HG03575 (cell line): ENCODE measurements around the gene ST6GALNAC3.

Source experiments
- ATAC-seq: cut with Tn5 transposase; IDR thresholded peaks from one replicate; pipeline ENCODE4 v1.9.1; 2021; ENCODE audit not compliant: unreplicated experiment, insufficient number of reproducible peaks, low FRiP score; ENCODE audit errors: extremely low read depth

Gene ST6GALNAC3

GRCh38 chr1:76343356-76343755, 268.8 kb downstream of the ST6GALNAC3 start:
- ATAC-seq = no peak

DNA sequence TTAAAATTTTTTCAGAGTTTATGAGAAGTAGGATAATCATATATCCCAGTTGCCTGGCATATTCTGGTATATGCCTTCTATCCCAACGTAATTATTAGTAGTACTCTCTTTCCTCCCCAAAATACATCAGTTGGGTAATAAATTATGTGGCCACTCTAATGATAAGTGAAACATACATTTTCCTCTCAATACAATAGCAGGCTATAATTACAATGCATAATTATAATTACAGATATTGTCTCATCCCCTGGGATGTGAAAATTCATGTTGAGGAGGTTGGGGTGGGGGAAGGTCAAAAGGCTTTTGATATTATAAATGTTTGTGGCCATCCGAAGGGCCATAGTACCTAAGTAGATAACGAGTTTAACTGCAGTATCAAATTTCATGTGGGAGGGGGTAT, 277.1 kb downstream of the ST6GALNAC3 start:
- no peak for ATAC-seq

- ATAC-seq = no peak
These were observed 278.3 kb downstream of the ST6GALNAC3 start for GRCh38 chr1:76352741-76353435.

- ATAC-seq = no peak
These were observed 279.7 kb downstream of the ST6GALNAC3 start for GRCh38 chr1:76354236-76354635.

GRCh38 chr1:76366726-76367125, 292.2 kb downstream of the ST6GALNAC3 start:
- no peak for ATAC-seq

GRCh38 chr1:76371941-76372340, 297.4 kb downstream of the ST6GALNAC3 start:
- ATAC-seq = no peak

DNA sequence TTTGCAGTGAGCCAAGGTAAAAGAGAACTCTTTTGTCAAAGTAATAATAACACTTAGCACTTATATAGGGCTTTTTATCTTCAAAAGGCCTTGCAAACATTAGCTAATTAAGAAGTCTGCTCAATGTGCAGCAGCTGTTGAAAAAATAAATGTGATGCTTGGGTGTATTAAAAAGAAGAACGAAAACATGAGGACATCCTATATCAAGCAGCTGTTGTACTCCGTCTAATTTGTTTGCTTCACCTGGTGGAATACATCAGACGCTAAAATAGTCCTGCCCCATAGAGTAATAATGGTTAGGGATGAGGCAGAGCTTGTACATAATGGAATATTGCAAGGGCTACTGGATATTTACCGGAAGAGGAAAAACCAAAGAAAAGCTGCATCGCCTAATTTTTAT, 299.5 kb downstream of the ST6GALNAC3 start:
- no peak for ATAC-seq

GRCh38 chr1:76377247-76377646, 302.7 kb downstream of the ST6GALNAC3 start:
- no peak for ATAC-seq

- ATAC-seq = no peak
These were observed 305.0 kb downstream of the ST6GALNAC3 start for GRCh38 chr1:76379506-76379905.

- no peak for ATAC-seq
These were observed 307.0 kb downstream of the ST6GALNAC3 start for GRCh38 chr1:76381450-76382097.

DNA sequence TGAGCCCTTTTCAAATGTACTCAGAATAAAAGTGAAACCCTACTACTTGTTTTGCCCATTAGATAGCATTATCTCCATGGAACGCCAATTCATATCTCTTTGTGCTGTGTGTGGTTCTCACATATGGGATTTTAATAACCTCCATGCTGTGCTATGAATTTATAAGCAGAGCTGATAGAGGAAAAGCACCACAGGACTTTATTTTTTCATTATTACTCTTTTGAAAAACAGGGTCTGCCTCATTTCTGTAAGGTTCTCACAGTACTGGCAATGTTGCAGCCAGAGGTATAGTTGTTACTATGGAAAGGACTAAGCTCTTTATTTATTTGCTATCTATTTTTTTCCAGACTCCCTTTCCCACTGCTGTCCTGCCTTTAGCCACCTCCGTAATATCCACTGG, 313.7 kb downstream of the ST6GALNAC3 start:
- no peak for ATAC-seq

GRCh38 chr1:76390456-76390855, 315.9 kb downstream of the ST6GALNAC3 start:
- no peak for ATAC-seq

- ATAC-seq = no peak
These were observed 320.5 kb downstream of the ST6GALNAC3 start for GRCh38 chr1:76395059-76395458.

DNA sequence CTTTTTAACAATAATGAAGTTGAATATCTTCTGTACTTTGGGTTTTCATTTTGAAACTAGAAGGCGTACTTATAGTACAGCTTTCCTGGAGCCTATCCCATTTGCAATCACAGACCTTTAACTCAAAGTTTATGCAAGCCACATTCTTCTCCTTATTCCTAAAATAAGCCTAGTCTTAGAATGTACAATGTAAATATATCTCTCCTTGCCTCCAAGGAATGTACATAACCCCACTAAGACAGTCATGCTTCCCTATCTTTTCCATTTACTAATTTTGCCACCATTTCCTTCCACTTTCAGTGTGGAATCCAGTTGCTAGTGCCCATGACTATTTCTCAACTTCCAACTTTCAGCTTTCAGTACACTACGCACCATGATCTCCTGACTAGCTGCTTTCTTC, 327.6 kb downstream of the ST6GALNAC3 start:
- no peak for ATAC-seq

- ATAC-seq = no peak
These were observed 333.8 kb downstream of the ST6GALNAC3 start for GRCh38 chr1:76408303-76408702.

GRCh38 chr1:76410499-76410898, 336.0 kb downstream of the ST6GALNAC3 start:
- ATAC-seq = no peak

DNA sequence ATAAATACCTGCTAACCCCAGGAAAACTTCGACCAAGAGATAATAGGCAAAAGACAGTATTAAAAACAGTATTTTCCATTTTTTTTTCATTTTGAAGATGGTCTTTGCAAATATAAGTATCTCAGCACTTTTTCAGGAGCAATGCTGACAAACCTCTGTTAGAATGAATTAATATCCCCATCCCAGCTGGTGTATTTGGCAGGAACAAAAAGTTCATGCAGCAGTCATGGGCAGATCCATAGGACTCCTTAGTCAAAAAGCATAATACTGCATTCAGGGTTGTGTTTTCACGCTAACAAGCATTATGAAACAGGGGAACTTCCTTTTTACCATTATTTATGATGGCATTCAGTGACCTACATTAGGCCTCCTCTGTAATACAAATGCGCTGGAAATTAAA, 344.0 kb downstream of the ST6GALNAC3 start:
- no peak for ATAC-seq

DNA sequence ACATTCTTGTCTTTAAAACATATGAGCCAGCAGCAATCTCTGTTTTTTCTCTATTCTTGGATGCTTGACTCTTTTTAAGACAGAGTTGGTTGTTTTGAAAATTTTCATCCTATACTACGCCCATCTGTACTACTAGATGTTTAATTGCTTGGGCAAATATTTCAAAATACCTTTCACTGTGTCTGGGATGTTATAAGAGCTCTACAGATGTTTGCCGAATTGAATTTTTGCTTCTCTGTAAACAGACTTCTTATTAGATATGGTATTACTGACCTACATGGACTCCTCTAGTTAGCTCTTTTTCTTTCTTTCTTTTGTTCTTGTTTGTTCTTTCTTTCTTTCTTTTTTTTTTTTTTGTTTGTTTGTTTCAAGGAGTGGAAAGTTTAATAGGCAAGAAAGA, 345.1 kb downstream of the ST6GALNAC3 start:
- no peak for ATAC-seq

GRCh38 chr1:76425201-76426145, 350.9 kb downstream of the ST6GALNAC3 start:
- ATAC-seq = peak; percentile 73

DNA sequence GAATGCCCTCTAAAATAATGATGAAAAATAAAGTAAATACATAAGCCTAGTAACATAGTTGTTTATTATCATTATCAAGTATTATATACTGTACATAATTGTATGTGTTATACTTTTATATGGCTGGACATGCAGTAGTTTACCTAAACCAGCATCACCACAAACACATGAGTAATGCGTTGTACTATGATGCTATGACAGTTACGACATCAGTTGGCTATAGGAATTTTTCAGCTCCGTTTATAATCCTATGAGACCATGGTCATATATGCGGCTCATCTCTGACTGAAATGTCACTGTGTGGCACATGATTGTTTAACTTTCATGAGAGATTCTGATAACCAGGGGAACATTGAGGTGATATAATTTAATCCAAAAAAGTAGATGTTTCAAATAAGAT, 352.1 kb downstream of the ST6GALNAC3 start:
- no peak for ATAC-seq
